Measurements from ENCODE around the gene SLC24A5.

Gene SLC24A5

DNA sequence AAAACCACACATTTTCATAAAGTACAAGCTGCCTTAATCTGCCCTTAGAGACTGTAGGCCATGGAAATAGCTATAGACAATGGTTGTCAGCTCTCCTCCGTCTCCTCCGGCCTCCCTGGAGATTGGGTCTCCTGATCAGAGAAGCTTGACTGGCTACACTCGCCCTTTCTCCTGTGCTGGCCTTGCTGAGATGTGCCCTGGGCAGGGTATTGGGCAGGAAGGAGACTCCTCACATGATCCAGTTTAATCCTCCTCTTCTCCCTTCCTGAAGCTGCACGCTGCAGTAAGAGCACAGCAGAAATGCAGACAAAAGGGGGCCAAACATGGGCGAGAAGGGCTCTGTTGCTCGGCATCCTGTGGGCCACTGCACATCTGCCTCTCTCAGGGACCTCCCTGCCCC lies at the start of gene SLC24A5:
Gene SLC24A5, plus strand, starts transcription at position 246 of the 400 bp plus-strand sequence. Its CDS starts 55 bp downstream, at position 301.
- TF ChIP-seq ZFX (IDR thresholded peaks at IDR 0.05): no peak
- TF ChIP-seq, protein P1, sequence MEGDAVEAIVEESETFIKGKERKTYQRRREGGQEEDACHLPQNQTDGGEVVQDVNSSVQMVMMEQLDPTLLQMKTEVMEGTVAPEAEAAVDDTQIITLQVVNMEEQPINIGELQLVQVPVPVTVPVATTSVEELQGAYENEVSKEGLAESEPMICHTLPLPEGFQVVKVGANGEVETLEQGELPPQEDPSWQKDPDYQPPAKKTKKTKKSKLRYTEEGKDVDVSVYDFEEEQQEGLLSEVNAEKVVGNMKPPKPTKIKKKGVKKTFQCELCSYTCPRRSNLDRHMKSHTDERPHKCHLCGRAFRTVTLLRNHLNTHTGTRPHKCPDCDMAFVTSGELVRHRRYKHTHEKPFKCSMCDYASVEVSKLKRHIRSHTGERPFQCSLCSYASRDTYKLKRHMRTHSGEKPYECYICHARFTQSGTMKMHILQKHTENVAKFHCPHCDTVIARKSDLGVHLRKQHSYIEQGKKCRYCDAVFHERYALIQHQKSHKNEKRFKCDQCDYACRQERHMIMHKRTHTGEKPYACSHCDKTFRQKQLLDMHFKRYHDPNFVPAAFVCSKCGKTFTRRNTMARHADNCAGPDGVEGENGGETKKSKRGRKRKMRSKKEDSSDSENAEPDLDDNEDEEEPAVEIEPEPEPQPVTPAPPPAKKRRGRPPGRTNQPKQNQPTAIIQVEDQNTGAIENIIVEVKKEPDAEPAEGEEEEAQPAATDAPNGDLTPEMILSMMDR (conservative IDR thresholded peaks at IDR 0.05): no peak
- no peak within 1 kb of the TSS for H3K27ac ChIP-seq

DNA sequence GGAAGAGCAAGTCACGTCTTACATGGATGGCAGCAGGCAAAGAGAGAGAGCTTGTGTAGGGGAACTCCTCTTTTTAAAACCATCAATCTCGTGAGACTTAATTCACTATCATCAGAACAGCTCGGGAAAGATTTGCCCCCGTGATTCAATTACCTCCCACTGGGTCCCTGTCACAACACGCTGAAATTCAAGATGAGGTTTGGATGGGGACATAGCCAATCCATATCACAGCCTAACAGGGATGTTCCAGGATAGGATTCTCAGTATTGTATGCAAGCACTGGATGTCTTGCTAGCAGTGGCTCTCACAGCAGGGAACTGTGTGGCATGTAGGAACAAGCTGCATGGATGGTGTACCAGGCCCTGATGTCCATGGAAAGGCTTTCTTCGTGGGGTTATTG lies 47.8 kb upstream of the SLC24A5 start:
- no peak for TF ChIP-seq ZFX (IDR thresholded peaks at IDR 0.05)
- TF ChIP-seq, protein P1 (conservative IDR thresholded peaks at IDR 0.05): no peak
- H3K27ac ChIP-seq: no peak overlapping the region

DNA sequence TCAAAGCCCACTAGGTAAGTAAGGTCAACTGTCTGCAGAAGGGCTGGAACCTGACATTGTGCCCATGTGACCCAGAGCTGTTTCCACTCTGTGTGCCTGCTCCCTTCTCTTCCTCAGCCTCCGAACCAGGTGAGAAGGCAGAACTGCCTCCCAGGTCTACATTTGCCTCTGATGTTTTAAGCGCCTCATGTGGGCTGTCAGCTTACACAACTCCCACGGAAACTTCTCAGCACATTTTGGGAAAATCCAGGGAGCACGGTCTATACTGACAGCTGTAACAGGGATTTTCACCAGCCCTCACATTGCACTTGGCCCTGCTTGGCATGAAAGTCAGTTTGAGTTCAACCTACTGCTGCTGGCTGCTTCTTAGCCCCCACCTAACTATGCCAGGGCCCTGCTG lies 46.9 kb upstream of the SLC24A5 start:
- TF ChIP-seq, protein P1 (conservative IDR thresholded peaks at IDR 0.05): no peak
- no peak for TF ChIP-seq ZFX (IDR thresholded peaks at IDR 0.05)
- H3K27ac ChIP-seq: no peak overlapping the region

DNA sequence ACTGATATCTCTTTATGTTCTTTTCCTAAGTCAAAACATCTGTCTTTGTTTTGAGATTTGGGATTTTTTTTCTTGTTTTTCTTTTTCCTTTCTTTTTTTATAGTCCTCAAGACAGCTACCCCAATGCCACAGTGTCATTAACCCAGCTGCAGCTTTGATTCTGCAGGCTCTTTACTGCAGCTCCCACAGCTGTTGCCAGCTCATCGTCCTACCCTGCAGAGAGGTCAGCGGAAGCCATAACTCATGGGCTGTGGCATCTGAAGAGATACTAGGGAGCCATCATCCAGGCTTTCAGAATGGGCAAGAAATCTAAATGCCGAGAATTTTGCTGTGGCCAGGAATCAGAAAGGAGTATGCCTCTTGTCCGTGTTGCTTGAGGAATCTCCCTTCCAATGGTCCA lies 44.3 kb upstream of the SLC24A5 start:
- no peak overlapping the region for H3K27ac ChIP-seq
- TF ChIP-seq, protein P1 (conservative IDR thresholded peaks at IDR 0.05): no peak
- TF ChIP-seq ZFX (IDR thresholded peaks at IDR 0.05): no peak

DNA sequence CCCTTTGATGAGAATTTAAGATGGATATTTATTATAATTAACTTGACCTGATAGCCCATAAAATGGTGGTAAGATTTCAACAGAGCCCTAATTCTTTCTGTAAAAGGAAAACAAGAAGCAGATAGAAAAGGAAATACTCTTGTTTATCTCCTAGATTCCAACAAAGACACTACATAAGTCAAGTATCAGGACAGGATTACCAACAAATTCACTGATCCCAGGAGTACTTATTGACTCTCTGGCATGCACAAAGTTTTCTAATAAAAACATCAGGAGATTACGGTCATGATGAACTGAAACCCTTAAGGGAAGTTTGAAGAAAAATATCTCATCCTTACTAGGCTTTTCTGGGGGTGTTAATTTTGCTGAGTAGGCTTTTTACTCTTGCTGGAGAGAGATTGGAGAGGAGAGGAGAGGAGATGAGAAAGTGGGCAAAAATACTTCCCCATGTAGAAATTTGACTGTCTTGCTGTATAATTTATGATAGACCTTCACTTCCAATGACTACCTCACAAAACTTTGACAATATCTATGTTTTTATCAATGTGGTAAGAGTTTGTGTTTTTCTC lies 43.1 kb upstream of the SLC24A5 start:
- H3K27ac ChIP-seq: no peak overlapping the region
- TF ChIP-seq, protein P1 (conservative IDR thresholded peaks at IDR 0.05): no peak
- TF ChIP-seq ZFX (IDR thresholded peaks at IDR 0.05): no peak

DNA sequence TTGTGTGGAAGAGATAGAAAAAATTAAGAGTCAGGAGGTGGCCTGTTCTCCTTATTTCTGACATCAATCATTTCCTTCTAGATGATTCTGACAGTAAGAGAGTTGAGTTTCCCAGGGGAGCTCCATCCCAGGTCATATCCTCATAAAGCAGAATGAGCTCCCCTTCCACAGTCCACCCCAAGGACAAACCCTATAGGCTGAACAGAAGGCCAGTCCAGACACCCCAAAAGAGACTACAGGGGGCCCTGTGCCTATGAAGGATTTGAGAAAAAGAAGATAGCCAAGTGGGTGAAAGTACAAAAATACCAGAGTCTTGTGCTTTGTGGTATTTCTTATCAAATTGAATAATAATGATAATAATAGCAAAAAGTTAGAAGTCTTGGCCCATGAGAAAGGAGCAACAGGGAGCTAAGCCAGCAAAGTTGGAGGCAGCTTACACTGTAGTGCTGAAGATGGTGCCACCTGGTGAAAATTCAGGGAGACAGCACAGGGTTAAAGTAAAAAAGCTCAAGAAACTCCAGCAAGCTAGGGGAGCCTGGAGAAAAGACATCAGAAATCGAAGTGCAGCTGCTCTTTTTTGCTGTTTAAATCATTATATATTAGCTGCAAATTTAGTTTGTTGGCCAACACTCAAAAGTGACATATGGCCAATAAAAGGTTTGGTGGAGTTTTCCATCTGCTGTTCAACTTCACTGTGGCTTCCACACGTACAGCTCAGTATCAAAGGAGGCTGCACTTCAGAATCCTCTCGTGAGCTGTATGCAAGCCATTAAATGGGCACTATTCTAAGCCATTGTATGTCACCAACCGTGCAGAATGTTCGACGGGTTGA lies 35.8 kb upstream of the SLC24A5 start:
- TF ChIP-seq, protein P1 (conservative IDR thresholded peaks at IDR 0.05): peak; percentile 82
- TF ChIP-seq ZFX (IDR thresholded peaks at IDR 0.05): no peak

DNA sequence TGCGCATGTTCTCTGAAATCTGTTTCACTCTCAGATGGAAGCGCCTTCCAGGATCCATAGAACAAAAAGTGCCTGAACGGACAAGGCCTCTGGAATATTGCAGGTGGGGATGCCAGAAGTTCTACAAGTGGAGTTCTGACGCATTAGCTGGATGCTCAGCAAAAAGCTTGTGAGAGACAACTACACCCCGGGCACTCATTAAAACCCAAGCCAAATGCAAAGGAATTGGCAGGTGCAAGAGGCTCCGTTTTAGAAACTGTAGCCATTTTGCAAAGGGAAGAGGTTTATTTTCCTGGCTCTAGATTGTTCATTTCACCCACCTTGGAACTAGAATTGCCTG lies 35.2 kb upstream of the SLC24A5 start:
- TF ChIP-seq, protein P1 (conservative IDR thresholded peaks at IDR 0.05): no peak
- TF ChIP-seq ZFX (IDR thresholded peaks at IDR 0.05): no peak
- no peak overlapping the region; the same call in 1 of the 2 replicates for H3K27ac ChIP-seq

More for the DNA sequence above, 35.8 kb upstream of the SLC24A5 start:
- H3K27ac ChIP-seq: peak overlapping the region; percentile 35; the same call in 1 of the 2 replicates
